Progenitor cell of endocrine pancreas (in vitro differentiated cells): ENCODE data around the gene PACS1. TPM values are rescaled to one million over a fixed set of nuclear protein-coding genes. Genes with fewer than 3 reads are reported as not detected.

Experiments used
- DNase-seq: peaks from one replicate; pipeline ENCODE4 v3.0.0; 2021; ENCODE audit warnings: low spot score; ENCODE audit not compliant: unreplicated experiment
- H3K27ac Mint-ChIP-seq: 2 replicates; pipeline ENCODE4 v1.8.0; 2021; ENCODE audit warnings: mild to moderate bottlenecking, moderate library complexity, mixed read lengths
- H3K27me3 Mint-ChIP-seq: 2 replicates; pipeline ENCODE4 v1.8.0; 2021; ENCODE audit warnings: mixed read lengths
- H3K36me3 Mint-ChIP-seq: 2 replicates; pipeline ENCODE4 v1.8.0; 2022; ENCODE audit warnings: mixed read lengths; ENCODE audit not compliant: insufficient read depth
- H3K4me1 Mint-ChIP-seq: 2 replicates; pipeline ENCODE4 v1.8.0; 2021; ENCODE audit warnings: low read depth, mixed read lengths
- H3K4me3 Mint-ChIP-seq: 2 replicates; pipeline ENCODE4 v1.8.0; 2021; ENCODE audit warnings: low read depth, mild to moderate bottlenecking, moderate library complexity, mixed read lengths
- H3K9me3 Mint-ChIP-seq: 2 replicates; pipeline ENCODE4 v1.8.0; 2021; ENCODE audit warnings: low read depth, mixed read lengths
- CTCF ChIP-seq: fragments of 200-600 bp; sonication (generic); IDR thresholded peaks from one replicate; pipeline ENCODE4 v1.5.0; 2021; ENCODE audit warnings: antibody characterized with exemption, mild to moderate bottlenecking; ENCODE audit not compliant: unreplicated experiment
- total RNA-seq: library from RNA; stranded (reverse); gene quantifications from 2 replicates; pipeline ENCODE4 v1.2.1, GENCODE V29; 2021

Gene PACS1
- total RNA-seq, 1 donor from 2014 or later, result 72.3 TPM

- no peak for DNase-seq
- Mint-ChIP-seq H3K27me3 (no peaks in the 10 kb centered on the region), H3K4me3 (no peak overlapping the region), H3K4me1 (peaks cover 7% of the 10 kb centered on the region), H3K9me3 (peaks cover 9% of the 10 kb centered on the region), H3K36me3 (peaks cover 10% of the 10 kb centered on the region), H3K27ac (no peak overlapping the region)
- no peak for TF ChIP-seq CTCF
Observed at GRCh38 chr11:66190786-66191185, 120.7 kb downstream of the PACS1 start.

- peaks cover 10% of the 10 kb centered on the region for H3K36me3 Mint-ChIP-seq
Observed at GRCh38 chr11:66192181-66192863, 122.2 kb downstream of the PACS1 start.

GRCh38 chr11:66194391-66194790, 124.3 kb downstream of the PACS1 start:
- Mint-ChIP-seq H3K9me3 (peaks cover 8% of the 10 kb centered on the region), H3K27ac (no peak overlapping the region), H3K27me3 (no peaks in the 10 kb centered on the region), H3K4me3 (no peak overlapping the region), H3K4me1 (peaks cover 7% of the 10 kb centered on the region), H3K36me3 (peaks cover 12% of the 10 kb centered on the region)
- no peak for DNase-seq
- TF ChIP-seq CTCF, result no peak

More at GRCh38 chr11:66192181-66192863, 122.2 kb downstream of the PACS1 start:
- H3K9me3 Mint-ChIP-seq, result peaks cover 8% of the 10 kb centered on the region
- no peak for TF ChIP-seq CTCF
- no peaks in the 10 kb centered on the region for H3K27me3 Mint-ChIP-seq
- peak overlapping the region; percentile 33 for H3K27ac Mint-ChIP-seq
- no peak for DNase-seq
- H3K4me3 Mint-ChIP-seq, result no peak overlapping the region
- H3K4me1 Mint-ChIP-seq, result peaks cover 9% of the 10 kb centered on the region

GRCh38 chr11:66195867-66196266, 125.8 kb downstream of the PACS1 start:
- no peak overlapping the region for H3K4me3 Mint-ChIP-seq
- peaks cover 16% of the 10 kb centered on the region for H3K9me3 Mint-ChIP-seq

GRCh38 chr11:66203847-66204246, 133.8 kb downstream of the PACS1 start:
- no peak overlapping the region for H3K27ac Mint-ChIP-seq
- H3K4me1 Mint-ChIP-seq, result no peaks in the 10 kb centered on the region
- peaks cover 35% of the 10 kb centered on the region for H3K36me3 Mint-ChIP-seq
- H3K27me3 Mint-ChIP-seq, result no peaks in the 10 kb centered on the region
- TF ChIP-seq CTCF, result no peak
- no peak overlapping the region for H3K4me3 Mint-ChIP-seq
- no peak for DNase-seq
- peaks cover 41% of the 10 kb centered on the region for H3K9me3 Mint-ChIP-seq

More at GRCh38 chr11:66195867-66196266, 125.8 kb downstream of the PACS1 start:
- DNase-seq, result no peak
- Mint-ChIP-seq H3K27me3 (no peaks in the 10 kb centered on the region), H3K27ac (peak overlapping the region; percentile 76), H3K4me1 (peaks cover 4% of the 10 kb centered on the region), H3K36me3 (peaks cover 21% of the 10 kb centered on the region)
- no peak for TF ChIP-seq CTCF
